HG03175 (cell line): ENCODE data around the gene LCE3E.
"Not testable (repeated sequence)": the region's sequence is repeated elsewhere in the genome, so short reads cannot be mapped to it uniquely, and the experiment has no call there.

Experiments used
- ATAC-seq: cut with Tn5 transposase; IDR thresholded peaks from one replicate; pipeline ENCODE4 v1.9.1; 2021; ENCODE audit warnings: mild to moderate bottlenecking, moderate library complexity; ENCODE audit not compliant: unreplicated experiment

The LCE3E gene

GRCh38 chr1:152566681-152567080 is at the start of gene LCE3E:
Gene LCE3E (minus strand): TSS chr1:152566780. CDS start chr1:152566208, 572 bp downstream.
- ATAC-seq, result no peak

GRCh38 chr1:152613511-152613910 is 46.9 kb upstream of the LCE3E start, which contains the start of gene LCE3B:
Gene LCE3B (plus strand): TSS chr1:152613811. CDS start chr1:152613811, 0 bp downstream.
- no peak for ATAC-seq

GRCh38 chr1:152599934-152600333 is 33.4 kb upstream of the LCE3E start, which contains the start of gene LCE3C:
Gene LCE3C (plus strand): TSS chr1:152600234. CDS start chr1:152600732, 498 bp downstream.
- no peak for ATAC-seq

- ATAC-seq, result no peak
Observed at GRCh38 chr1:152596986-152597385, 30.4 kb upstream of the LCE3E start.

- ATAC-seq, result no peak
Observed at GRCh38 chr1:152585586-152585985, 19.0 kb upstream of the LCE3E start.

- no peak for ATAC-seq
Observed at GRCh38 chr1:152582647-152583046, 16.1 kb upstream of the LCE3E start.

GRCh38 chr1:152580433-152580832 is 13.9 kb upstream of the LCE3E start, which contains the start of gene LCE3D:
Gene LCE3D (minus strand): TSS chr1:152580516. CDS start chr1:152579936, 580 bp downstream.
- ATAC-seq, result no peak

GRCh38 chr1:152579526-152579925 is 12.9 kb upstream of the LCE3E start:
- ATAC-seq, result not testable (repeated sequence)

- ATAC-seq, result no peak
Observed at GRCh38 chr1:152577168-152577567, 10.6 kb upstream of the LCE3E start.

GRCh38 chr1:152565535-152566215 is 905 bp downstream of the LCE3E start:
- ATAC-seq, result no peak

GRCh38 chr1:152565115-152565514 is 1.5 kb downstream of the LCE3E start:
- ATAC-seq, result no peak

- ATAC-seq, result not testable (repeated sequence)
Observed at GRCh38 chr1:152548358-152548757, 18.2 kb downstream of the LCE3E start.

GRCh38 chr1:152546704-152547103 is 19.9 kb downstream of the LCE3E start:
- ATAC-seq, result no peak

- no peak for ATAC-seq
Observed at GRCh38 chr1:152543820-152544219, 22.8 kb downstream of the LCE3E start.

GRCh38 chr1:152539901-152540300 is 26.7 kb downstream of the LCE3E start:
- ATAC-seq, result no peak

- ATAC-seq, result no peak
Observed at GRCh38 chr1:152537496-152537895, 29.1 kb downstream of the LCE3E start.

GRCh38 chr1:152535774-152536173 is 30.8 kb downstream of the LCE3E start:
- ATAC-seq, result no peak

- no peak for ATAC-seq
Observed at GRCh38 chr1:152533327-152533938, 33.1 kb downstream of the LCE3E start.

GRCh38 chr1:152525080-152525641 is 41.4 kb downstream of the LCE3E start:
- ATAC-seq, result no peak

- no peak for ATAC-seq
Observed at GRCh38 chr1:152520561-152521090, 46.0 kb downstream of the LCE3E start.

- ATAC-seq, result no peak
Observed at GRCh38 chr1:152519851-152520250, 46.7 kb downstream of the LCE3E start.
